Ishikawa (cell line): ENCODE measurements around the gene NOP10.

Experiments
- CREB1 ChIP-seq: IDR thresholded peaks from 2 replicates; pipeline ENCODE4 v1.6.1; 2012; ENCODE audit warnings: low read depth
- EGR1 ChIP-seq: IDR thresholded peaks from 2 replicates; pipeline ENCODE4 v1.6.1; 2012
- EP300 ChIP-seq: IDR thresholded peaks from 2 replicates; pipeline ENCODE4 v1.6.1; 2012; ENCODE audit warnings: borderline replicate concordance
- FOXM1 ChIP-seq: IDR thresholded peaks from 2 replicates; pipeline ENCODE4 v1.6.1; 2012; ENCODE audit warnings: low read depth, borderline replicate concordance
- NFIC ChIP-seq: IDR thresholded peaks from 2 replicates; pipeline ENCODE4 v1.6.1; 2012
- RAD21 ChIP-seq: IDR thresholded peaks from 2 replicates; pipeline ENCODE4 v1.6.1; 2012; ENCODE audit warnings: low read depth
- TCF12 ChIP-seq: IDR thresholded peaks from 2 replicates; pipeline ENCODE4 v1.6.1; 2012; ENCODE audit warnings: low read depth
- TEAD4 ChIP-seq: IDR thresholded peaks from 2 replicates; pipeline ENCODE4 v1.6.1; 2012
- YY1 ChIP-seq: IDR thresholded peaks from 2 replicates; pipeline ENCODE4 v1.6.1; 2012; ENCODE audit warnings: low read depth
- TF ChIP-seq, protein P1 (sequence below): IDR thresholded peaks from 2 replicates; pipeline ENCODE4 v1.6.1; 2012; ENCODE audit warnings: low read depth, mild to moderate bottlenecking
- TF ChIP-seq, protein P2 (sequence below): IDR thresholded peaks from 2 replicates; pipeline ENCODE4 v1.6.1; 2012
- TF ChIP-seq, protein P3 (sequence below): IDR thresholded peaks from 2 replicates; pipeline ENCODE4 v1.6.1; 2012

DNA sequence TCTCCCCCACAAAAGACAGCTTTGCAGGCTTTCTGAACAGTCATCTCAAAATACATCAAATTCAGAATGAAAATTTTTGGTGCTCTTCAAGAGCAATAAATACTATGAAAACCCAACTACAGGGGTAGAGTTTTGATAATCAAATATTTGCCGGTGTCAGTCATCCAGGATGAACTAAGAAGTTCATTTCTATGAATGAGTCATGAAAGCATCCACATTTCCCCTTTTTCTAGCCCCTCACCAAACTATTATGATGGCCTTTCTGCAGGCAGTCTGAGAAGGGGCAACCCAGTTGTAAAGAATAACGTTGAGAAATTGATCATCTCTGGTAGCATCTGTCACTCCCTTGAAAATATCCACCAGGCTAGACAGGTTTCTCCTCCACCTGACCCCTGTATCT is 27.2 kb upstream of the NOP10 start:
- TF ChIP-seq EGR1 (no peak), FOXM1 (no peak), YY1 (no peak), TCF12 (no peak), RAD21 (no peak), CREB1 (no peak), NFIC (no peak), EP300 (no peak), TEAD4 (no peak)
- TF ChIP-seq, protein P1, sequence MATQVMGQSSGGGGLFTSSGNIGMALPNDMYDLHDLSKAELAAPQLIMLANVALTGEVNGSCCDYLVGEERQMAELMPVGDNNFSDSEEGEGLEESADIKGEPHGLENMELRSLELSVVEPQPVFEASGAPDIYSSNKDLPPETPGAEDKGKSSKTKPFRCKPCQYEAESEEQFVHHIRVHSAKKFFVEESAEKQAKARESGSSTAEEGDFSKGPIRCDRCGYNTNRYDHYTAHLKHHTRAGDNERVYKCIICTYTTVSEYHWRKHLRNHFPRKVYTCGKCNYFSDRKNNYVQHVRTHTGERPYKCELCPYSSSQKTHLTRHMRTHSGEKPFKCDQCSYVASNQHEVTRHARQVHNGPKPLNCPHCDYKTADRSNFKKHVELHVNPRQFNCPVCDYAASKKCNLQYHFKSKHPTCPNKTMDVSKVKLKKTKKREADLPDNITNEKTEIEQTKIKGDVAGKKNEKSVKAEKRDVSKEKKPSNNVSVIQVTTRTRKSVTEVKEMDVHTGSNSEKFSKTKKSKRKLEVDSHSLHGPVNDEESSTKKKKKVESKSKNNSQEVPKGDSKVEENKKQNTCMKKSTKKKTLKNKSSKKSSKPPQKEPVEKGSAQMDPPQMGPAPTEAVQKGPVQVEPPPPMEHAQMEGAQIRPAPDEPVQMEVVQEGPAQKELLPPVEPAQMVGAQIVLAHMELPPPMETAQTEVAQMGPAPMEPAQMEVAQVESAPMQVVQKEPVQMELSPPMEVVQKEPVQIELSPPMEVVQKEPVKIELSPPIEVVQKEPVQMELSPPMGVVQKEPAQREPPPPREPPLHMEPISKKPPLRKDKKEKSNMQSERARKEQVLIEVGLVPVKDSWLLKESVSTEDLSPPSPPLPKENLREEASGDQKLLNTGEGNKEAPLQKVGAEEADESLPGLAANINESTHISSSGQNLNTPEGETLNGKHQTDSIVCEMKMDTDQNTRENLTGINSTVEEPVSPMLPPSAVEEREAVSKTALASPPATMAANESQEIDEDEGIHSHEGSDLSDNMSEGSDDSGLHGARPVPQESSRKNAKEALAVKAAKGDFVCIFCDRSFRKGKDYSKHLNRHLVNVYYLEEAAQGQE: no peak
- TF ChIP-seq, protein P2, sequence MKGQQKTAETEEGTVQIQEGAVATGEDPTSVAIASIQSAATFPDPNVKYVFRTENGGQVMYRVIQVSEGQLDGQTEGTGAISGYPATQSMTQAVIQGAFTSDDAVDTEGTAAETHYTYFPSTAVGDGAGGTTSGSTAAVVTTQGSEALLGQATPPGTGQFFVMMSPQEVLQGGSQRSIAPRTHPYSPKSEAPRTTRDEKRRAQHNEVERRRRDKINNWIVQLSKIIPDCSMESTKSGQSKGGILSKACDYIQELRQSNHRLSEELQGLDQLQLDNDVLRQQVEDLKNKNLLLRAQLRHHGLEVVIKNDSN: no peak
- TF ChIP-seq, protein P3, sequence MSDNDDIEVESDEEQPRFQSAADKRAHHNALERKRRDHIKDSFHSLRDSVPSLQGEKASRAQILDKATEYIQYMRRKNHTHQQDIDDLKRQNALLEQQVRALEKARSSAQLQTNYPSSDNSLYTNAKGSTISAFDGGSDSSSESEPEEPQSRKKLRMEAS: no peak
